Endometrium (tissue), 2 donors: ENCODE measurements around the gene CDK14.
"Not testable (repeated sequence)": the region's sequence is repeated elsewhere in the genome, so short reads cannot be mapped to it uniquely, and the experiment has no call there.

ENCODE experiments used
- FAIRE-seq: peaks from 2 replicates; lab custom pipeline; 2012; peaks lifted over from hg19 to GRCh38; lab: Jason Lieb, UNC
- donor health status: control.
- donor health status: control.

The CDK14 gene

DNA sequence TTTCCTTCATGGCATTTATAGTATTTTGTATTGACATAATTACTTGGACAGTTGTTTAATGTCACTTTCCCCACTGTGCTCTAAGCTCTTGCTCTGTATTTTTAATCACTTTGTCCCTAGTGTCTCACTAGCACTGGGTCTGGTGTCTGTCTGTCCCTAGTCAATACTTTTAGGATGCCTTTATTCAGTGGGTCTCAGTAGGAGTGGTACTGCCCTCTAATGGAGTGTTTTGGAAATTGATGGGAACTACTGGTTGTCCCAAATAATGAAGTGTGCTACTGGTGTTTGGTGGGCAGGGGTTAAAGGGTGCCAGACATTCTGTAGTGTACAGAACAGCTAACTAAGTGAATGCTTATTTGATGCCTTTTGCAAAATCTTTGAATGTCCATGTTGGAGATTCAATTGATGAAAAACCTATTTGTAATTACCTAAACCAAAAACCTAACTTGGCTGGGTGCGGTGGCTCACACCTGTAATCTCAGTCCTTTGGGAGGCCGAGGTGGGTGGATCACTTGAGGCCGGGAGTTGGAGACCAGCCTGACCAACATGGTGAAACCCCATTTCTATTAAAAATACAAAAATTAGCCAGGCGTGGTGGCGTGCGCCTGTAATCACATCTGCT is 33.3 kb downstream of the CDK14 start:
- FAIRE-seq, result no peak

DNA sequence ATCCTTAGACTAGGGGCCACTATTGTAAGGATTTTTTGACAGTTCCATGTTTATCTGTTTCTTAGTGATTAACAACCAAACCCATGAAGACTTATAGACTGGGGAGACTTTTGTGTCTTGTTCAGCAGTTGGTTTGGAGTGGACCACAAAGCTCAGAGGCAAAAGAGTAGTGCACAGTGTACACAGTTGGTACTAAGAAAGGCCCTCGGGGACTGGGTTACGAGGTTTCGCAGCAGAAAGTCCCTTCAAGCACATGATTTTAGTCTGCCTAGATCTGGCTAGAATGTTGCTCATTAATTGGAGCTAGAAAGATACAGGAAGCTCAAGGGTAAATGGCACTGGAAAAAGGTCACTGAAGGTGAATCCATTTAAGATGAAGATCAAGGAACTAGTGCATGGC is 35.4 kb downstream of the CDK14 start:
- FAIRE-seq, result no peak

DNA sequence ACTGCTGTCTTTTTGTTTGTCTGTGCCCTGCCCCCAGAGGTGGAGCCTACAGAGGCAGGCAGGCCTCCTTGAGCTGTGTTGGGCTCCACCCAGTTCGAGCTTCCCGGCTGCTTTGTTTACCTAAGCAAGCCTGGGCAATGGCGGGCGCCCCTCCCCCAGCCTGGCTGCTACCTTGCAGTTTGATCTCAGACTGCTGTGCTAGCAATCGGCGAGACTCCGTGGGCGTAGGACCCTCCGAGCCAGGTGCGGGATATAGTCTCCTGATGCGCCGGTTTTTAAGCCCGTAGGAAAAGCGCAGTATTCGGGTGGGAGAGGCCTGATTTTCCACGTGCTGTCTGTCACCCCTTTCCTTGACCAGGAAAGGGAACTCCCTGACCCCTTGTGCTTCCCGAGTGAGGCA is 43.6 kb downstream of the CDK14 start:
- not testable (repeated sequence) for FAIRE-seq

DNA sequence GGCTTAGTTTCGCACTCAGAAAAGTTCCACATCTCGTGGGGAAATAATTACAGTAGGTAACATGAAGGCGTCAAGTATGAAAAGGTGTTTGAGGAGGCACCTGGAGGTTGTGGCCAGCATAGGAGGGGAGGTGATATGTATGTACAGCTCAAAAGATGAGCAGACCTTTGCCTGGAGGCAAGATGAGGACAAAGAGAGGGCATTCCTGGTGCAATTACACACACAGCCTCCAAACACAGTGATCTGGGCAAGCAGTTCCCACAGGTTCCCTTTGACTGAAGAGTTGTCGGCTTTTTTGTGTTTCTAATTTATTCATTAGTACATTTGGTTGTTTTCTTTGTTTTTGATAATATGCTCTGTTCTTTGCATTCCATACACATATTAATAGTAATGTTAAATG is 46.9 kb downstream of the CDK14 start:
- FAIRE-seq, result no peak

DNA sequence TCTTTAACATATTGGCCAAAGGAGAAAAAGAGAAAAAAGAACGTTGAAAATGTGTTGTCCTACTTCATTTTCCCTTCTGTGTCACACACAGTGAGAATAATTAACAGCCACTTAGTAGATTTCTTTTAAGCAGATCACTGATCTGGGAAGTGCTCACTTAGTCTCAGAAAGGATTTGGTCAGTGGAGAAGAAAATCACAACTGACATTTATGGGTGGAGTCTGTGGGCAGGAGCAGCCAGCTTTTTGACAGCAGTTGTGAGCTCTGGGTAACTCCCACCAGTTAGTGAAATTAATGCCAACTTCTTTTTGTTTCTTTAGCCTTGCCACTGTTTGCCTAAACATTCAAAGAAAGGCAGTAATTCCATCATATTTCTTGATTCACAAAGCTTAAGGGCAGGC is 49.7 kb downstream of the CDK14 start:
- FAIRE-seq, result no peak

DNA sequence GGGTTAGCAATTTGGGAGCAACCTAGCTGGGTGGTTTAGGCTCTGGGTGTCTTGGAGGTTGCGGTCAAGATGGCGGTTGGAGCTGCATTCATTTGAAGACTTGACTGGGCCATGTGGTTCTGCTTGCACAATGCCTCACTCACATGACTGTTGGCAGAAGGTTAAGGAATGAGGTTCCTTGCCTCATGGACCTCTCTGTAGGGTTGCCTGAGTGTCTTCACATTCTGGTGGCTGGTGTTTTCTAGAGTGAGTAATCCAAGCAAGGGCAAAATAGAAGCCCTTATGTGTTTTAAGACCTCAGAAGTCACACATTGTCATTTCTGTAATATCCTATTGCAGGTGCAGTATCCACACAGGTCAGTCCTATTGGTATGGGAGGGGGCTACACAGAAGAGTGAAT is 52.0 kb downstream of the CDK14 start:
- no peak for FAIRE-seq

DNA sequence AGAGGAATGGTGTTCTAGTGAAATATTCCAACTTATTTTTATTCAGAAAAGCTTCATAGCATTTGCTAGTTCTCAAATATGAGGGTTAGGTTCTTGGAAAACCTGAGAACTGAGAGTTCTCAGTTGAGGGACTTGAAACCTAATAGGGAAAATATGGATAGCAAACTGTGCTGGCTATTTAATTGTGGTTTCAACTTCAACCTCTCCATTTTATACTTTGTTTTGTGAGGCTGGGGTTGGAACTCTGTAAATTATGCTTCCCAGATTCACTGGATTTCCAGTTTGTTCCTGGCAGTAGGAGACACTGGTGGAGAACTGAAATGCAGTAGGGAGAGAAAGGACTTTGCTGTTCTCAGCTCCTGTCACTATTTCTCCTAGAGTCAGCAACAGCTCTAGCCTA is 52.7 kb downstream of the CDK14 start:
- no peak for FAIRE-seq

DNA sequence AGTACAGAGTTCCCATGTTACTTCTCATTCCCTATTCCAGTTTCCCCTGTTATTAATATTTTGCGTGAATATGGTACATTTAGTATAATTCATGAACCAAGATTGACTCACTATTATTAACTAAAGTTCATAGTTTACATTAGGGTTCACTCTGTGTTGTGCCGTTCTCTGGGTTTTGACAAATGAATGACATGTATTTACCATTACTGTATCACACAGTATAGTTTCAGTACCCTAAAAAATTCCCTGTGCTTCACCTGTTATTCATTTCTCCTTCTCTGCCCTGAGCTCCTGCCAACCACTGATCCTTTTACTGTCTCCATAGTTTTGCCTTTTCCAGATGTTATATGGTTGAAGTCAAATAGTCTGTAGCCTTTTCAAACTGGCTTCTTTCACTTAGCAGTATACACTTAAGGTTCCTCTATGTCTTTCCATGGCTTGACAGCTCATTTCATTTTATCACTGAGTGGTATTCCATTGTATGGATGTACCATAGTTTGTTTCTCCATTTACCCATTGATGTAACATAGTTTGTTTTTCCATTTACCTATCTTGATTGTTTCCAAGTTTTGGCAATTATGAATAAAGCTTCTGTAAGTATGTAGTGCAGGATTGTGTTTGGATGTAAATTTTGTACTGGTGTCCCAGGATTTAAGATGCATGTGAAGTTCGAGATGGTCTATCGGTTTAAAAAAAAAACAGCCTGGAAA is 58.8 kb downstream of the CDK14 start:
- FAIRE-seq, result no peak

DNA sequence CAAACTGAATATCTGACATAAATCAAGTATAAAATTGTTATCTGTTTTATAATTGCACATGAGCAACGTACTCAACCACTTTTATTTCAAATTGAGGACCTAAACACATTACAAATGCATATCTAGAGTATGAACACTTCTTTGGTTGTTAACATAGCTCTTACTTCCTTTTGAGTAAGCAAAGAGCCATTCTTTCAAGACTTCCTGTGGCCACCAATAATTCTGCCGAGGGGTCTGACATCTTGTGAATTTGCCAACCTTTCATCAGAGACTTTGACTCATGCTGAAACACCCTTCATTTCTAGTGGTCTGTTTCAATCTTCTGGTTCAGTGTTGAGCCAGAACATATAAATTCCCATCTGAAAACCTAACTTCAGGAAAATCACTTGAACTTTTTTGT is 59.4 kb downstream of the CDK14 start:
- FAIRE-seq, result no peak

DNA sequence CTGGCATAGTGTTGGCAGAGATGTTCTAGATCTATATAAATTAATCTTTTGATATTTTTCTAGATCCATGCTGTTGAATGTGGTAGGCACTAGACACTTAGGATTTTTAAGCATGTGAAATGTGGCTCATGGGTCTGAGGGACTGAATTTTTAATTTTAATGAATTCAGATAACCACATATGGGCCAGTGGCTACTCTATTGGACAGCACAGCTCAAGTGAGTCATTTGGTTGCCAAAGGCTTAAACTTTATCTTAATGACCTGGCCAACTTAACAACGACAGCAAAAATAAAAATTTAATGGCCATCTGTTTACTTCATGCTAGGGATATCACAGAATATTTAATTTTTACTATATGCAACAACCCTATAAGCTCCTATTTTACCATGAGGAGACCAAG is 61.4 kb downstream of the CDK14 start:
- FAIRE-seq, result no peak

DNA sequence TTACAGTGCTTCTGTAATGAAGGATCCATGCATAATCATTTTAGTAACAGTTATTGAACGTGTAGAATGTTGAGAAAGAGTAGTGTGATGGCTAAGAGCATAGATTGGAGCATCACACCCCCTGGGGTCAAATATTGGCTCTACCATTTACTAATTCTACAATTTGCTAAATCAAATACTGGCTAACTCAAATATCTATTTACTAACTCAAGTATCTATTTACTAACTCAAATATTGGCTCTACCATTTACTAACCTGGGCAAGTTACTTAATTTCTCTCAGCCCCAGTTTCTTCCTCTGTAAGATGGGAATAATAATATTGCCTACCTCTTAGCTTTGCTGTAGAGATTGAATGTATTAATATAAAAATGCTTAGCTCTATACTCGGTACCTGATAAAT is 64.0 kb downstream of the CDK14 start:
- no peak for FAIRE-seq

DNA sequence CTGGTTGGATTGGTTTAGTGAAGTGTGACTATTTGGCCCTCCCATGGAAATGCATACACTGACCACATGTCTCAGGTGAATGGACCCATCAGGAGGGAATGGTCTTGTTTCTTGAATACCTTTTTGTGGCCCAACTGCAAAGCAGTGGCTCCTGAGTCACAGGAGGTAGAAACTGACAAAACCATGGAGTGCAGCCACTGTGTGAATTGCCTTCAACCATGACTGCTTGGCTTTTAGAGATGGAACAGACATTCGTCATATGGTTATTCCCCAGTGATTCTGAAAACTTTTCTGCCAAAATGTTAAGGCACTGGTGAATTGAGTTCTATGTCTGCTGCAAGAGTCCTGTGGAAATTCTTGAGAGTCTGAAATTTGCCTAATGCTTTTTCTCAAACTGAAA is 64.7 kb downstream of the CDK14 start:
- FAIRE-seq, result no peak

DNA sequence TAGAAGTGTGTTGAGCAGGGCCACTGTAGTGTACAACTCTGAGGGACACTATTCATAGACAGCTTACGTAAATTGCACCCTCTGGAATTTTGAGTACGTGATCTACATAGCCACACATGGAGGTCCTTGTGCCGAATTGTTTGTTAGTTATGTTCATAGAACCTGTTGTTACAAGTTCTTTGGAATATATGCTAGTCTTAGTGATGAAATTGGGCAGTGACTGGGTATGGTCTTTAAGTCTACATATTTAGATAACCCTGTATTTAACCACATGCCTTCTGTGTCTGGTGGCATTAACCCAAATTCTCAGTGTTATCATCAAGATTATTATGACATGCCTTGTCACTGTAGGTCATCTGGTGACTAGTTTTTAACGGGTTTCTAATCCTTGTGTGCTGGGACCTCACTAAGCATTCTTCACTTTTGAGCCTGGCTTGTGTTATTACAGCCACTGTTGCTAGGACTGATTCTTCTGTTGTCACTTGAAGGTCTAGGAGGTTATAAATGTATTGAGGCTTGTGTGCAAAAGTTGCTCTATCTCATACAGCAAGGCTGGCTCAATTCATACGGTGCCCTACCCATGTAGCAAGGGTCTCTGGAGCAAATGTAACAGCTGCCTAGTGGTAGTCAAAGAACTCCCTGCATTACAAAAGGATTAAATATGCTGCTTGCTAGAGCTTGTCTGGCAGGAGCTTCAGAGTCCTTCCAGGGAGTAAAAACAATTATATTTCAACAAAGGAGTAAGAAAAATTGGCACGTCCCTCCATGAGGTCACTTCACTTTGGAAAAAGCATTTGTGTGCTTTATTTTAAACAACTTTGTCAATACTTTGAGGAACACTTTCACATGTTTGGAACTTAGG is 65.4 kb downstream of the CDK14 start:
- no peak for FAIRE-seq

DNA sequence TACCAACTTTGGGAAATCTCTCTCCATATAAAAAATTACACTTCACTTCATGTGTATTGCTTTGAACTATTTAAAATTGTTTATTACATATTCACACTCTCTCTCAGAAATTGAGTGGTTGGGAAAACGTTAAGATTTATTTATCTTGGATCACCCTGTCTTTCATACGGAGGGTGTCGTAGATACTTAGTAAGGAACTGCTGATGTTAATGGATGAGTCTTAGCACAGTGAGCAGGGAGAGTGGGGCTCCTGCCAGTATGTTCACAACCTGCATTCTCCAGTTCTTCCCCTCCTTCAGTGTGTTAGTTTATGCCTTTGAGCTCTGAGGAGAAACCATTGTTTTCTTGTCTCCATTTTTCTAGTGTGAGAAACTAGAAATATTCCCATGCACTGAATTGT is 67.1 kb downstream of the CDK14 start:
- FAIRE-seq, result no peak

DNA sequence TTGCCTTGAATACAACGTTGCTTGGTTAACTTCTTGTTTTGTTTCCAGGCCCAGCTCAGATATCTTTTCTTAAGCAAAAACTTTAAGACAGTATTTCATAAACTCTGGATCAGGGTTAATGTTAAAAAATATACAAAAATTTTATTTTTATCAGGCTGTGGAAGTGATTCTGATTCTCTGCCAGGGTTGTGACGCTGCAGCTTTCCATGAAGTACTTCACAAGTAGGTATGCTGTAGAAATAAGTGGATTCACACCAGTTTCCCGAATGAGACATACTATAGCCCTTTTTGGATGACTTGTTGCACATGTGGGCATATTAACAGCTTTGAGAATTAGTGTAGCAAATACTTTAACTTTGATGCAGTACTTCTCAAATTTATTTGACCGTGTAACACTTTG is 70.1 kb downstream of the CDK14 start:
- FAIRE-seq, result no peak

DNA sequence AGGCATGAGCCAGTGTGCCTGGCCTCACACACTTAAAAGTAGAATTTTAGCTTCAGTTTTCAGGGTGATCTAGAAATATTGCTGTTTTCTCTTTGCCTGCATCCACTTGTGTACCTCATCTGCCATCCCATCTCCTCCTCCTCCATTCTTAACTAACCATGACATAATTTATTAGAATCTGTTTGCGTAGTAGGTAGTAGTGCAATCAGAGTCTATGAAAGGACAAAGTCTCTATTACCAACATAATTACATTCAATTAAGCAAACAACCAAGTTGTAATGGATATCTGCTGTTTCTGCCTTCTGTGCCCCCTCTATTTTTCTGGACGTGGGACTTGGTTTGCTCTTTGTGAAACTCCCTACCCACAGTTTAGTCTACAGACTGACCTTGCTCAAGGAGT is 72.9 kb downstream of the CDK14 start:
- no peak for FAIRE-seq

DNA sequence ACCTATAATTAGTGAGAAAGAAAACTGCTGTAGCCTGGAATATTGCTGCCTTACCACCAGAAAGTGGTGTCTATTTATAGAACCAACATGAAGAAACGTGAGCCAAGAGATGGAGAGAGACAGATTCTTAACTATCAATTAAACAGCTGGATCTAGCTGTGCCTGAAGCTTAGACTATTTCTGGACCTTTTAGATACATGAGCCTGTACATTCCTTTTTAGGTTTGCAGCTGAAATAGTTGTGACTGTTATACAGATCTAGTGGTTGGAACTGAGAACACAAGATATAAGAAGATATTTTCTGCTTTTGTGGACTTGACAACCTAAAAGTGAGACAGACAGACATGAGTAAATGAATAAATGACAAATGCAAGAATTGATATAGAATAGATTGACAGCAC is 73.4 kb downstream of the CDK14 start:
- no peak for FAIRE-seq

DNA sequence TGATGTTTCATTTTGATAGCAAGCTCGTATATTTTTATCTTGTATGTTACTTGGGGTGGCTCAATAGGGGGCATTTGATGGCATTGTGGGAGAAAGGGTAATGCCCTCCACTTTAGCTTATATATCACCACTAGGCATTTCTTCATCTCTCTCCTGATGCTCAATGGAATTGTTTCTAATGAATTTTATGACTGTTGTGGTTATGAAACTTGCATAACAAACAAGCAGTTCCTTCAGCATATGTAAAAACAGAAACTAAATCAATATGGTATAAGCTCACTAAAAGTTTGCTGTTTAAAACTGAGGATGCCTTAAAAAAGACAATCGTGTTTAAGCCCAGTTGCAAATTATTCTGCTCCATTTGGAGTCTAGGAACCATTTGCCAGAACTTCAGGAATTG is 75.5 kb downstream of the CDK14 start:
- FAIRE-seq, result peak; percentile 59

DNA sequence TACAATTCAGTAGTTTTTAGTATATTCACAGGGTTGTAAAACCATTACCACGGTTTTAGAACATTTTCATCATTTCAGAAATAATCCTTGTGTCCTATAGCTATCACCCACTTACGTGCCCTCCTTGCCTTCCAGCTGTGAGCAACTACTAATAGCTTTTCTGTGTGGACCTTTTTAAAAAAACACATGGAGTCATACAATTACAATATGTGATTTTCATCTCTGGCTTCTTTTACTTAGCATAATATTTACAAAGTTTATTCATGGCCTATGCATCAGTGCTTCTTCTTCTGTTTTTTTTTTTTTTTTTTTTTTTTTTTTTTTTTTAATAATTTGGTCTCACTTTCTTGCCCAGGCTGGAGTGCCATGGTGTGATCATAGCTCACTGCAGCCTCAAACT is 76.1 kb downstream of the CDK14 start:
- no peak for FAIRE-seq

DNA sequence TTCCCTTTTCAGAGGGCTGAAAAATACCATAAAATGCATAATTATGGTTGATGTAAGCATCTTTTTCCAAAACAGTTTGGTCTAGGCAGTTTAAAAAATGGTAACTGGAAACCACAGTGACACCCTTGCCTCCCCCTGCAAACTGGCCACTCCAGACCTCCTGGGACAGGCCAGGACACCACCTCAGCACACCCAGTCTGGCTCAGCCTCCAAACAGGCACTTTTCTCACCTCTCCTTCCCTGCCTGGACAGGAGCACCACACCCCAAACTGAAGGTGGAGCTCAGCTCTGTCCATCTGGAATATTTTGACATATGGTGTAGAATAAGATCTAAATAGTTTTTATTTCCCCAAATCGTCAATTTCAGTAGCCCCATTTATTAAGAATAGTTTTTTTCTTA is 78.5 kb downstream of the CDK14 start:
- no peak for FAIRE-seq

DNA sequence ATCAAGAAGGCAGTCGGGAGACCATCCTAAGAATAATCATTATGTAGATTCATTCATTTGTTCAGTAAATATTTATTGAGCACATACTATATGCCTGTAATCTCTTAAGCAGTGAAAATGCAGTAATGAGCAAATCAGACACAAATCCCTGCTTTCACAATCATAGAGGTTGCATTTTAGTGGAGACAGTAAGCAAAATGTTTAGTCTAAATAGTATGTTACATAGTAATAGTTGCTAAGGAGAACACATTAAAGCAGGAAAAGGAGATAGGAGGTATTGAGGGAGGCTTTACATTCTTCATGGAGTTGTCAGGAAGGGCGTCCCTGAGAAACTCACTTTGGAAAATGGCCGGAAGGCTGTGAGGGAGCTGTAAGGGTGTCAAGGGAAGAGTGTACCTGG is 79.9 kb downstream of the CDK14 start:
- FAIRE-seq, result no peak

DNA sequence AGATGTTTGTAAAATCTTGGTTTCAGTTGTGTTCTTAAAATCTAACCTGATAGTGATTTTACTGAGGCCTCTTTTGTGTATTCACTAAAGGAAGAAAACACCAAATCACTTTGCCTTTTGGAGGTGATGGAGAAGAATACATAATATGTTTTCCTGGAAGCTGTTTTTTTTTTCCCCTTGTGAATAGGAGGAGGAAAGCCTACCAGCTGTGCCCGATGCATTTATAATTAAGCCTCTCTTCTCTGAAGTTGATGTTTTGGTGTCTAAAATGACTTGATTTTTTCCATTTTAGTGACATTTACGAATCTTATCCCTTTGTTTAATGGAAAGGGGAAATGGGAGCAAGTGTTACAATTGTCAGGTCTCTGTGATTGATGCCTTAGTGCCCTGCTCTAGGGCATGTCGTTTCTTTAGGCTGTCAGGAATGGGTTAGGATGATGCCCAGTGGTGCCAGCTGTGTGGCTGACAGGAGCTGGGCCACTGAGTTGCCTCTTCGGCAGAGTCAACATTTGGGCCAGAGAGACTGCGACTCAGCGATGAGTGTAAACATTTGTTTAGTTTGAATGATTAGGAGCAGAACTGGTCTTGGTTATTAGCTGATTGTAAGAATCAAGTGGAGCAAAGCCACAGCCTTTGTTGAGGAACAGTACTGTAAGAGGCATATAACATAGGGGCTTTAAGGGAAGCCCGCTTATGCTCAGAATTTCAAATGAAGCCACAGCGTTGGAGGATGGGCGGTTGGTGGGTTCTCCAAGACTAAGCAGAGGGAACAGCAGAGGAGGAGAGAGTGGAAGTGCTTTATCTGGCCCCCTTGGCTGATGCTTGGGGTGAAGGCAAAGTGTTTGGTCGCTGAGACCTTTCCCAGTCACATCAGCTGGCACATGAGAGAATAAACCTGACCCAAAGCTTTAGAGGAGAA is 81.6 kb downstream of the CDK14 start:
- FAIRE-seq, result no peak
